NCI-H2171 treated with DMSO at 0.1 percent for 48 hours (cell line): ENCODE data around the gene RNF183.
"Not testable (repeated sequence)": the region's sequence is repeated elsewhere in the genome, so short reads cannot be mapped to it uniquely, and the experiment has no call there.

Experiments used
- DNase-seq: peaks from one replicate; lab custom pipeline; 2025; lab: John Stamatoyannopoulos, UW

The RNF183 gene

GRCh38 chr9:113274474-113275156 lies 28.6 kb downstream of the RNF183 start:
- DNase-seq, result peak; percentile 80

GRCh38 chr9:113269871-113270270 lies 33.3 kb downstream of the RNF183 start:
- DNase-seq, result no peak

DNA sequence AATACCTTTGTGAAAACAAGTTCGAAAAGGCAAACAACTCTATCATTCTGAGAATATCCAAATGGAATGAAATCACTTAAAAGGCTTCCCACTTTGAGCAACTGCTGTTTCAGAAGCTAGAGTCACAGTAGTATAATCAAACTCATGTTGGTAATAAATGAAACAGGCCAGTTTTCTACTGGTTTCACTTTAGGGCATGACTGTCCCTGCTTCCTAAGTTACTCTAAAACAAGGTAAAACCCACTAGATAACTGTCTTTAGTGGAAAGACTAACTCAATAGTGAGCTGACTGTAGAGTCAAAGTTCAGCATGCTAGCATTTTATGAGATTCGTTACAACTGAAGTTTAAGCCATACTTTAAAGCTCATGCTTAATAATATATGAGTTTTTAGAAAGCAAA lies 33.8 kb downstream of the RNF183 start:
- no peak for DNase-seq

DNA sequence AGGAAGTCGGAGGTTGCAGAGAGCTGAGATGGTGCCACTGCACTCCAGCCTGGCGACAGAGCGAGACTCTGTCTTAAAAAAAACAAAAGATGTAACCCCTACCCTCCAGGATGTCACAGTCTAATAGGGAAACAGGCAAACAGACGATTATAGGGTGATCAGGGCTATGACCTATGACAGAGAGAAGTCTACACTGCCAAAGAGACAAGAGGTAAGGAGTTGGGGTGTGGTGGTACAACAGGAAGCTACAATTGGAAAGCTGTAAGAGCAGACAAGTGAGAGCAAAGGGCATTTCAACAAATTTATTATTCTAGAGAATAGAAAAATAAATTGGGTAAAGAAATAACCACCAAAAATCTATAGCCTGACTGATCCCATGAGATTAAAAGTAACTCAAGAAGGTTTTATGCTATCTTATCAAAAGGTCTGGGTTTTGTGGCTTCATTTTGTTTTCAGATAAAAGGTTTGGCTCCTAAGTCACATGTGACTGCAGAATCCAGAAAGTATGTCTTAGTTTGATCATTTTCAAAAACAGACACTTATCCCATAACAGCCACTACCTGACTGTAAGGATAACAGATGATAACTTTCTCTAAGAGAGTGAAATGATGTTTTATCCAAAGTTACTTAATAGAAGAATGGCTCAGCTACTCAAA lies 35.1 kb downstream of the RNF183 start:
- DNase-seq, result no peak

DNA sequence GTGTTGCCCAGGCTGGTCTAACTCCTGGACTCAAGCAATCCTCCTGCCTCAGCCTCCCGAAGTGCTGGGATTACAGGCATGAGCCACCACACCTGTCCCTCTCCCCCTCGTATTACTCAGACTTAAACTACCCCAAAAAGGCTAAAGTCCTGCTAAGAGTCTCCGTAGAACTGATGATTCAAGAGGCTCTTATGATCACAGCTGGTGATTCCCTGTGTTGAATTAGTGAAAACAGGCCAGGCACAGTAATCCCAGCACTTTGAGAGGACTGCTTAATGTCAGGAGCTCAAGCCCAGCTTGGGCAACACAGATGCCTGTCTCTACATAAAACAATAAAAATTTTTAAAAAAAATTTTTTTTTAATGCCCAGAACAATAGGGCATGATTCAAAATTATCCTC lies 37.0 kb downstream of the RNF183 start:
- DNase-seq, result no peak

DNA sequence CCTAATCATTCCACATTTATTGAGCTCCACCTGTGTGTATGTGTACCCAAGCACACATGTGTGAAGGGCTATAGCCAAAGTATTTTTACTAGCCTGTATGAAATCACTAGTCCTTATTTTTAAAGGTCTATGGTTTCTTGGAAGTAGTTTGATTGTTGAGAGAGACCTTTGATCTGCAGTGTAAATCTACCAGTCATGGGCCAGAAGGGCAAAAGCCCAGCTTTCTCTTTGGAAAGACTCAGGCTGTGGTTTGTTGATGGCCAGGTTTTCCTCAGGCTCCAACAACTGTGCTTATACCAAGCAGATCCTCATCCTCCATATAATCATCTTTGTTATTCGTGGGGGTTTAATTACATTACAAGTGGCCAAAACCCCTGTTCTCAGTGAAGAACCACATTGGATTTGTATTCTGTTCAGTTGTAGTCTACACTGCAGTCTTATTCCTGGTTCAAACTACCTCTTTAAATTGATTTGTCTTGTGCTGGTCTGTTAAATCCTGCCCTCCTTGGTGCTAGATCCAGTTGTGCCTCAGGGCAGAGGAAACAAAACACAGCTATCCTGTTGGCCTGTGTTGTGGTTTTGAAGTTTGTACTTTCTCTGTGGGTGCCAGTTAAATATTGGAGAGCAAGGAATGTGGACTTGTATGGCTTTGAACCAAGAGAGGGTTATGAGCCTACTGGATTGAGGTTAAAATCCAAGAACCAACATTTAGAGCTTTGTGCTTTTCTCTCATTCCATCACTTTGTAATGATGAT lies 41.1 kb downstream of the RNF183 start:
- DNase-seq, result no peak

- DNase-seq, result no peak
Measured at GRCh38 chr9:113258282-113258681, 44.9 kb downstream of the RNF183 start.

DNA sequence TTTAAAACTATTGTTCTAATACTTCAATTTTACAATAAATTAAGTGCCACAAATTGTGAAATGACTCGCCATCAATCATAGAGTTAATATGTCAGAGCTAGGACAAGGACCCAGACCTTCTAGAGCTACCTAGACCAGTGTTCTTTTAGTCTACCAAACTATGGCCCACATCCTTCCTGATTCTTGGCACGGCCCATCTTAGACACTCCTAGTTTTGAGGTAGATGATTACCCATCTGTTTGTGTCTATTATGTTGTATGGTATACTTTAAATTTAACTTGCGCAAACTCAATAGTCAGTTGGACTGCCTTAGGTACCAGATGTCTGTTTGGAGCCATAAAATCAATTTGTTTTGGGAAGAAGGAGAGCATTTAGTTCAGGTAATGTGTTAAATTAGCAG lies 45.3 kb downstream of the RNF183 start:
- no peak for DNase-seq

- DNase-seq, result no peak
Measured at GRCh38 chr9:113255438-113255837, 47.7 kb downstream of the RNF183 start.

- DNase-seq, result no peak
Measured at GRCh38 chr9:113254991-113255390, 48.2 kb downstream of the RNF183 start.

GRCh38 chr9:113250807-113251206 lies 52.4 kb downstream of the RNF183 start:
- DNase-seq, result no peak

DNA sequence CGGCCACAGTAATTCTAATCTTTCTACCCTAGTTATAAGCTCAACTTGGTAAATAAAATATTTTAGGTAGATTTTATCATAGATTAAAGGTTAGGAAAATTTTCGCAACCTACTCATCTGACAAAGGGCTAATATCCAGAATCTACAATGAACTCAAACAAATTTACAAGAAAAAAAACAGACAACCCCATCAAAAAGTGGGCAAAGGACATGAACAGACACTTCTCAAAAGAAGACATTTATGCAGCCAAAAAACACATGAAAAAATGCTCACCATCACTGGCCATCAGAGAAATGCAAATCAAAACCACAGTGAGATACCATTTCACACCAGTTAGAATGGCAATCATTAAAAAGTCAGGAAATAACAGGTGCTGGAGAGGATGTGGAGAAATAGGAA lies 53.5 kb downstream of the RNF183 start:
- not testable (repeated sequence) for DNase-seq

DNA sequence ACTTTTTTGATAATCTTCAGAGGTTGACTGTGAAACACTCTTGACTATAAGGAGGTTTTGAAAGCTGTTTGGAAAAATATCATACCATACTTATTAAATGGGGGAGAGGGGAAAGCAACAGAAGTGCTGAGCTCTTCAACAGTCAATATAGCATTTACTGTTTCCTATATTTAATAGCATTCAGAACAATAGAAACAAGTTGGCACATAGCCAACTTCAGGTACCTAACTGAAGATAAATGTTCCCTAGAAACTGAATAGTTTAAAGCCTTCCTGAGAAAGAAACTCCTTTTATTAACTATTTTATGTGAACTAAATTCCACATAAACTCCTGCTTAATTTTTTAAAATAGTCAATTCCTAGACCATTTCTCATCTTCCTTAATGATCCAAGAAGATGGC lies 55.5 kb downstream of the RNF183 start:
- DNase-seq, result no peak
